Measurements from ENCODE around the gene TBC1D14.

DNA sequence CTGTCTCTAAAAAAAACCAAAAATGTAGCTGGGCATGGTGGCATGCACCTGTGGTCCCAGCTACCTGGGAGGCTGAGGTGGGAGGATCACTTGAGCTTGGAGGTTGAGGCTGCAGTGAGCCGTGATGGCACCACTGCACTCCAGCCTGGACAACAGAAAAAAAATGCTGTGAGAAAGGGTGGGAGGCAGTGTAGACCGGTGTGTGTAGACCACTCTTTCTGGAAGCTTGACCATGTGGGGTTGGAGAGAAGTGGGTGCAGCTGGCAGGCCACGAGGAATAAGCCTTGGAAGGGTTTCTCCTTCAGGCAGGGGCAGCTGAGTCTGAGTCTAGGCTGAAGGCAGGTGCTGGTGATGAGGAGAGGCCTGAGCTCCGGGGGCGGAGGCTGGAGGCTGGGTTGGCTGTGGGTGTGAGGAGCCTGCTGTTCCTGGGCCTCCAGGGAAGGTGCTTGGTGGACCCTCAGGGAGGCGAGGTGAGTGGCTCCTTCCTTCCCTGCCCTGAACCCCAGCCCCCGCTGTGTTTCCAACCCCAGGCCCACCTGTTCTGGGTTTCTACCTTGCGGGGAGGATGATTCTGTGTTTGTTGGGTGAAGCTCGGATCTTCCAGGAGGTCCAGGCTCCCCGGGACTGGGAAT is 9.3 kb upstream of the TBC1D14 start:
- TF ChIP-seq CTCF (conservative IDR thresholded peaks at IDR 0.05; ENCODE audit: low read length) (no peak), EZH2phosphoT487 (IDR thresholded peaks at IDR 0.05; ENCODE audit: borderline replicate concordance) (no peak)

Measured in Loucy (cell line).